Amygdala (tissue), 56 donors: ENCODE data around the gene SGPL1.

Source experiments
- DNase-seq, 56 donors: peaks; one replicate each; lab custom pipeline; 2025; lab: John Stamatoyannopoulos, UW

SGPL1 gene

GRCh38 chr10:70872291-70872690 is 56.5 kb downstream of the SGPL1 start:
- DNase-seq: no peak

GRCh38 chr10:70874061-70874460 is 58.3 kb downstream of the SGPL1 start:
- DNase-seq: no peak

GRCh38 chr10:70879207-70879606 is 63.5 kb downstream of the SGPL1 start:
- no peak for DNase-seq

GRCh38 chr10:70880077-70880534 is 64.4 kb downstream of the SGPL1 start:
- peak in 50 of 56 donors; percentile 11 to 93 (median 62) for DNase-seq

- DNase-seq: no peak
These were observed 69.0 kb downstream of the SGPL1 start for GRCh38 chr10:70884741-70885140.

GRCh38 chr10:70885481-70885880 is 69.7 kb downstream of the SGPL1 start:
- no peak for DNase-seq

GRCh38 chr10:70885931-70886903 is 70.5 kb downstream of the SGPL1 start:
- DNase-seq: no peak

GRCh38 chr10:70886921-70887665 is 71.3 kb downstream of the SGPL1 start:
- DNase-seq: peak in 2 of 56 donors; percentile 39 to 50

GRCh38 chr10:70887804-70888800 is 72.4 kb downstream of the SGPL1 start, which contains the start of gene PCBD1:
PCBD1 (minus strand) TSS chr10:70888565; CDS start chr10:70888533, 32 bp downstream.
- DNase-seq: peak in 42 of 56 donors; percentile 15 to 84 (median 54)

GRCh38 chr10:70889291-70889690 is 73.5 kb downstream of the SGPL1 start:
- DNase-seq: no peak

GRCh38 chr10:70890917-70891431 is 75.2 kb downstream of the SGPL1 start:
- peak in 40 of 56 donors; percentile 10 to 75 (median 40) for DNase-seq

GRCh38 chr10:70891627-70892026 is 75.9 kb downstream of the SGPL1 start:
- no peak for DNase-seq

- no peak for DNase-seq
These were observed 76.9 kb downstream of the SGPL1 start for GRCh38 chr10:70892631-70893030.

GRCh38 chr10:70893227-70894006 is 77.7 kb downstream of the SGPL1 start:
- DNase-seq: no peak

GRCh38 chr10:70894416-70894815 is 78.7 kb downstream of the SGPL1 start:
- DNase-seq: no peak

- no peak for DNase-seq
These were observed 80.8 kb downstream of the SGPL1 start for GRCh38 chr10:70896551-70896950.

- no peak for DNase-seq
These were observed 82.9 kb downstream of the SGPL1 start for GRCh38 chr10:70898687-70899086.

- no peak for DNase-seq
These were observed 83.3 kb downstream of the SGPL1 start for GRCh38 chr10:70899096-70899495.
